ENCODE data around the gene YPEL2.

GRCh38 chr17:59298521-59298920 is 32.9 kb upstream of the YPEL2 start:
- TF ChIP-seq POLR2AphosphoS5 (IDR thresholded peaks at IDR 0.05; ENCODE audit: low read depth, low read length) (no peak), POLR2A (IDR thresholded peaks at IDR 0.05; ENCODE audit: low read depth, low read length) (no peak)

All from GM12892 (cell line).